ENCODE measurements around the gene CAMK2A.

CAMK2A gene

GRCh38 chr5:150300496-150301169 is 11.1 kb upstream of the CAMK2A start:
- DNase-seq (ENCODE audit: low read depth): no peak

GRCh38 chr5:150299571-150300327 is 10.2 kb upstream of the CAMK2A start:
- DNase-seq (ENCODE audit: low read depth): no peak

- no peak for DNase-seq (ENCODE audit: low read depth)
These were observed 9.3 kb upstream of the CAMK2A start for GRCh38 chr5:150298701-150299451.

GRCh38 chr5:150297934-150298595 is 8.5 kb upstream of the CAMK2A start:
- DNase-seq (ENCODE audit: low read depth): no peak

- DNase-seq (ENCODE audit: low read depth): no peak
These were observed 7.8 kb upstream of the CAMK2A start for GRCh38 chr5:150297236-150297890.

- DNase-seq (ENCODE audit: low read depth): no peak
These were observed 6.9 kb upstream of the CAMK2A start for GRCh38 chr5:150296496-150296895.

GRCh38 chr5:150295741-150296486 is 6.3 kb upstream of the CAMK2A start:
- DNase-seq (ENCODE audit: low read depth): no peak

- no peak for DNase-seq (ENCODE audit: low read depth)
These were observed 5.6 kb upstream of the CAMK2A start for GRCh38 chr5:150295172-150295634.

- no peak for DNase-seq (ENCODE audit: low read depth)
These were observed 5.0 kb upstream of the CAMK2A start for GRCh38 chr5:150294551-150295071.

GRCh38 chr5:150293091-150293941 is 3.7 kb upstream of the CAMK2A start:
- DNase-seq (ENCODE audit: low read depth): no peak

GRCh38 chr5:150291388-150292385 is 2.1 kb upstream of the CAMK2A start:
- no peak for DNase-seq (ENCODE audit: low read depth)

- no peak for DNase-seq (ENCODE audit: low read depth)
These were observed 782 bp downstream of the CAMK2A start for GRCh38 chr5:150288791-150289190.

GRCh38 chr5:150288361-150288760 is 1.2 kb downstream of the CAMK2A start:
- no peak for DNase-seq (ENCODE audit: low read depth)

GRCh38 chr5:150286820-150287219 is 2.8 kb downstream of the CAMK2A start:
- no peak for DNase-seq (ENCODE audit: low read depth)

GRCh38 chr5:150285114-150285513 is 4.5 kb downstream of the CAMK2A start:
- no peak for DNase-seq (ENCODE audit: low read depth)

- no peak for DNase-seq (ENCODE audit: low read depth)
These were observed 5.3 kb downstream of the CAMK2A start for GRCh38 chr5:150284311-150284710.

GRCh38 chr5:150283904-150284303 is 5.7 kb downstream of the CAMK2A start:
- no peak for DNase-seq (ENCODE audit: low read depth)

- no peak for DNase-seq (ENCODE audit: low read depth)
These were observed 7.6 kb downstream of the CAMK2A start for GRCh38 chr5:150281987-150282386.

All from activated T-helper 1 cell treated with Interleukin-2 at 50 U/mL for 16 hours (primary cell).